ENCODE measurements around the gene HOXD11.
A peak's percentile ranks its signal among the peaks of the same experiment; 100 is the strongest.

Gene HOXD11

DNA sequence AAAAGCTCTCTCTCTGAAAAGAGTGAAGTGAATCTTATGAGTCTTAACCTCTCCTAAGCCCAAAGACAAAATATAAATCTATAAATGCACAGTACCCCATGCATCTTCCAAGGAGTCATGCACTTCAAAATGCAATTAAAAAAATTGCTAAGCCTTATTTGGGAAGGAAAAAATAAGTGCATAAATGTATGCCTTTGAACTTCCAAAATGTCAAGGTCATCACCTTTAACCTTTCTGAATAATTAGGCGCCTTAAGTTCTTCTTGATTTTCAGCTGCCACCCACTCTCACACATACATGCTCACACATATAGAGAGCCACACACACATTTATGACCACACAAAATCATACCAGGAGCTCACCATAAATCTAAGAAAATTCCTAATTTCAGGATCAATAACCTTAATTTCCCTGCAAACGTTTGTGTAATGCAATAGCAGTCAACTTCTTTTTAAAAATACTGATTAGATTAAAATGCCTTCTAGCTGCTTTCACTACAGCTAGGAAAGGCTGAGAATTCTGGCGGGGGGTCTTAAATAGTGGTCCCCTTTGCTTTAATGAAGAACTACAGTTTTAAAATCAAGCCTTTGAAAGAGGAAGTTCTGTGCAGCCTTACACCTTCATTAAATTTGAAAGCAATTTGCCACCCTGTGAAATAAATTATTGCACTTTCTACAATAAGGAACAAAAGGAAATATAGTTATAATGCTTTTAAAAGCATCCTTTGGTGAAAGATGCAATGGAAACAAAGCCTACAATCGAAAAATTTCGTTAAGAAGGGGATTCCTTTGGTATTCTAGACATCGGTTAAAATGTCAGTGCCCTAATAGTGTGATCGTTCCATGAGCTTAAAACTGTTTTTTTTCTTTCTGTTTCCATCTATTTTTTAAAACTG lies 3.6 kb downstream of the HOXD11 start:
- H4K8ac ChIP-seq (ENCODE audit: low read depth, low read length) = no peak overlapping the region
- H3K4me1 ChIP-seq (ENCODE audit: control insufficient read depth in 2 of 2, insufficient read depth in 1 of 2, low read depth in 1 of 2, low read length in 2 of 2) = peaks cover 0 to 1% of the 10 kb centered on the region in 2 donors
- H2BK15ac ChIP-seq (ENCODE audit: low read length) = no peak overlapping the region
- H3K79me1 ChIP-seq (ENCODE audit: low read depth, low read length) = no peaks in the 10 kb centered on the region
- peaks cover 54 to 98% (median 96%) of the 10 kb centered on the region in 3 experiments for H3K27me3 ChIP-seq (ENCODE audit: control insufficient read depth in 3 of 3, insufficient read depth in 3 of 3, low read depth in 1 of 3, low read length in 3 of 3)
- H3K9me3 ChIP-seq (replicated peaks in 1 of 2; ENCODE audit: control insufficient read depth in 2 of 2, insufficient read depth in 1 of 2, low read depth in 1 of 2, low read length in 2 of 2) = peaks cover 0 to 4% of the 10 kb centered on the region in 2 donors
- no peak overlapping the region for H2BK120ac ChIP-seq (ENCODE audit: low read depth, low read length)
- no peak overlapping the region for H3K4me2 ChIP-seq (ENCODE audit: insufficient read depth, low read length, poor library complexity, severe bottlenecking)
- H3K27ac ChIP-seq (replicated peaks; ENCODE audit: low read length) = no peak overlapping the region
- H3K23ac ChIP-seq (ENCODE audit: low read depth, low read length, poor library complexity) = no peak overlapping the region
- no peak overlapping the region for H2AK5ac ChIP-seq (ENCODE audit: low read depth, low read length)
- DNase-seq (ENCODE audit: low spot score) = no peak
- H3K9ac ChIP-seq (ENCODE audit: low read depth, low read length, poor library complexity) = no peak overlapping the region
- no peak overlapping the region for H2BK5ac ChIP-seq (ENCODE audit: low read length)
- no peak overlapping the region for H2AFZ ChIP-seq (ENCODE audit: low read length)
- WGBS, 2 donors (ENCODE audit: extremely low coverage in 2 of 2, insufficient read length in 2 of 2, insufficient replicate concordance in 1 of 2) = no CpG with 5 or more reads among the region's 7 CpGs
- no peak overlapping the region for H3K18ac ChIP-seq (ENCODE audit: low read length)
- no peak overlapping the region for H3K4ac ChIP-seq (ENCODE audit: low read length)
- no peaks in the 10 kb centered on the region for H3K36me3 ChIP-seq (replicated peaks in 1 of 2; ENCODE audit: control insufficient read depth in 2 of 2, insufficient read depth in 2 of 2, low read length in 2 of 2)
- no peak overlapping the region for H2BK12ac ChIP-seq (ENCODE audit: low read length)
- H3K4me3 ChIP-seq (ENCODE audit: low read length in 2 of 2) = no peak overlapping the region
- no peak overlapping the region for H4K91ac ChIP-seq (ENCODE audit: low read depth, low read length, poor library complexity)
- no peak overlapping the region for H3K14ac ChIP-seq (ENCODE audit: low read length)

DNA sequence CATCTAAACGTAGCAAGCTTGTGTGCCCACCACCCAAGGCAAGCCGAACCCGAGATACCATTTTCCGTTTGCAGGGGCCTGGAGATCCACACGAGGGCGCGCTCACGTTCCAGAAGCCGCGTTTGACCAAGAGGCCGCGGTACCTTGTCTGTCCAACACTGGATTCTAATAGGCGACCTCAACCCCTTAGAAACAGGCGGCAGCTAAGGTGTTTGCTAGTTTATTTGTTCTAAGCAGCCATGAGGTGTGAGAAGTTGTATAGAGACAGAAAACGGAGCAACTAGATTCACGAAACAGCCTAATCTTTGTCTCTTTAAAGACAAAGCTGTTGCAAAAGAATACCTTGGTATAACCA lies 4.2 kb downstream of the HOXD11 start:
- Histone ChIP-seq H4K91ac (ENCODE audit: low read depth, low read length, poor library complexity) (no peak overlapping the region), H2AFZ (ENCODE audit: low read length) (no peak overlapping the region), H3K27me3 (ENCODE audit: control insufficient read depth in 3 of 3, insufficient read depth in 3 of 3, low read depth in 1 of 3, low read length in 3 of 3) (peaks cover 54 to 98% (median 96%) of the 10 kb centered on the region in 3 experiments), H2BK120ac (ENCODE audit: low read depth, low read length) (no peak overlapping the region), H2AK5ac (ENCODE audit: low read depth, low read length) (no peak overlapping the region), H2BK5ac (ENCODE audit: low read length) (no peak overlapping the region), H3K4ac (ENCODE audit: low read length) (no peak overlapping the region), H3K4me2 (ENCODE audit: insufficient read depth, low read length, poor library complexity, severe bottlenecking) (no peak overlapping the region), H3K23ac (ENCODE audit: low read depth, low read length, poor library complexity) (no peak overlapping the region), H4K8ac (ENCODE audit: low read depth, low read length) (no peak overlapping the region), H3K36me3 (replicated peaks in 1 of 2; ENCODE audit: control insufficient read depth in 2 of 2, insufficient read depth in 2 of 2, low read length in 2 of 2) (no peaks in the 10 kb centered on the region), H3K27ac (replicated peaks; ENCODE audit: low read length) (no peak overlapping the region), H2BK15ac (ENCODE audit: low read length) (no peak overlapping the region), H3K4me1 (ENCODE audit: control insufficient read depth in 2 of 2, insufficient read depth in 1 of 2, low read depth in 1 of 2, low read length in 2 of 2) (peaks cover 0 to 1% of the 10 kb centered on the region in 2 donors), H3K9ac (ENCODE audit: low read depth, low read length, poor library complexity) (no peak overlapping the region), H2BK12ac (ENCODE audit: low read length) (no peak overlapping the region), H3K18ac (ENCODE audit: low read length) (no peak overlapping the region), H3K14ac (ENCODE audit: low read length) (no peak overlapping the region), H3K79me1 (ENCODE audit: low read depth, low read length) (no peaks in the 10 kb centered on the region), H3K9me3 (replicated peaks in 1 of 2; ENCODE audit: control insufficient read depth in 2 of 2, insufficient read depth in 1 of 2, low read depth in 1 of 2, low read length in 2 of 2) (peaks cover 0 to 2% of the 10 kb centered on the region in 2 donors), H3K4me3 (ENCODE audit: low read length in 2 of 2) (no peak overlapping the region)
- no CpG with 5 or more reads among the region's 16 CpGs for WGBS, 2 donors (ENCODE audit: extremely low coverage in 2 of 2, insufficient read length in 2 of 2, insufficient replicate concordance in 1 of 2)
- DNase-seq (ENCODE audit: low spot score) = no peak

DNA sequence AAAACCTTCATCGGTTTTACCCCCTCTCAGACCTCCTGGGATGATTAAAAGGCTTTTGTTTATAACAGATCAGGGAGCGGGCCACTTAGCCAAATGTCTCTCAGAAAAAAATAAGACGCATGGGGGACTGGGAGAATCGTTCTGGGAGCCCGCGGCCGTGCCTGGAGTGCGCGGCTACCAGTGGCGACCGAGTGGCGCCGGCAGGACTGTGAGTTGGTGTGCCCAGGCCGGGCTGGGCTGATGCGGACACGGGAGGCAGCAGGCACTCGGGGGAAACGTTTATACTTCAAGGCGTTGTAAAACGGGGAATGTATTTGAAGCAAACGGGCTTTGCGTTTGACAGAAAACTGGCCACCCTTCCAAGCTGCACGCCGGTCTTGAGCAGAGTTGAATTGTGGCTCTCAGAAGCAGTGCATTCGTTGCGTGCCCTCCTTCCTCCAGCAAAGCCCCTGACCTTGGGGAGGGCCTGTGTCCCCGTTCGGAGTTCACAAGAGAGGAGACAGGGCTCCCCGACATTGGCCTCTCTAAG lies 4.8 kb downstream of the HOXD11 start:
- peaks cover 0 to 1% of the 10 kb centered on the region in 2 donors for H3K4me1 ChIP-seq (ENCODE audit: control insufficient read depth in 2 of 2, insufficient read depth in 1 of 2, low read depth in 1 of 2, low read length in 2 of 2)
- WGBS, 2 donors (ENCODE audit: extremely low coverage in 2 of 2, insufficient read length in 2 of 2, insufficient replicate concordance in 1 of 2) = no CpG with 5 or more reads among the region's 29 CpGs
- H3K27me3 ChIP-seq (ENCODE audit: control insufficient read depth in 3 of 3, insufficient read depth in 3 of 3, low read depth in 1 of 3, low read length in 3 of 3) = peaks cover 51 to 98% (median 96%) of the 10 kb centered on the region in 3 experiments
- H3K4me2 ChIP-seq (ENCODE audit: insufficient read depth, low read length, poor library complexity, severe bottlenecking) = no peak overlapping the region
- H2BK120ac ChIP-seq (ENCODE audit: low read depth, low read length) = no peak overlapping the region
- H3K18ac ChIP-seq (ENCODE audit: low read length) = no peak overlapping the region
- no peak overlapping the region for H3K4me3 ChIP-seq (ENCODE audit: low read length in 2 of 2)
- H3K9ac ChIP-seq (ENCODE audit: low read depth, low read length, poor library complexity) = peak overlapping the region; percentile 60
- no peak overlapping the region for H2BK15ac ChIP-seq (ENCODE audit: low read length)
- no peak overlapping the region for H3K23ac ChIP-seq (ENCODE audit: low read depth, low read length, poor library complexity)
- H3K27ac ChIP-seq (replicated peaks; ENCODE audit: low read length) = no peak overlapping the region
- H4K8ac ChIP-seq (ENCODE audit: low read depth, low read length) = no peak overlapping the region
- no peak overlapping the region for H2BK12ac ChIP-seq (ENCODE audit: low read length)
- H3K14ac ChIP-seq (ENCODE audit: low read length) = no peak overlapping the region
- no peak overlapping the region for H2BK5ac ChIP-seq (ENCODE audit: low read length)
- peaks cover 4% of the 10 kb centered on the region in 2 donors for H3K9me3 ChIP-seq (replicated peaks in 1 of 2; ENCODE audit: control insufficient read depth in 2 of 2, insufficient read depth in 1 of 2, low read depth in 1 of 2, low read length in 2 of 2)
- no peak overlapping the region for H2AK5ac ChIP-seq (ENCODE audit: low read depth, low read length)
- DNase-seq (ENCODE audit: low spot score) = no peak
- H4K91ac ChIP-seq (ENCODE audit: low read depth, low read length, poor library complexity) = no peak overlapping the region
- H3K4ac ChIP-seq (ENCODE audit: low read length) = no peak overlapping the region
- no peaks in the 10 kb centered on the region for H3K79me1 ChIP-seq (ENCODE audit: low read depth, low read length)
- no peak overlapping the region for H2AFZ ChIP-seq (ENCODE audit: low read length)
- no peaks in the 10 kb centered on the region for H3K36me3 ChIP-seq (replicated peaks in 1 of 2; ENCODE audit: control insufficient read depth in 2 of 2, insufficient read depth in 2 of 2, low read length in 2 of 2)
